ENCODE data around the gene TMEM171. TPM values are rescaled to one million over a fixed set of nuclear protein-coding genes. Genes with fewer than 3 reads are reported as not detected.
A peak's percentile ranks its signal among the peaks of the same experiment; 100 is the strongest.

The TMEM171 gene
- total RNA-seq, 3 donors from 2014 or later: 0.26 TPM; not detected in 2

DNA sequence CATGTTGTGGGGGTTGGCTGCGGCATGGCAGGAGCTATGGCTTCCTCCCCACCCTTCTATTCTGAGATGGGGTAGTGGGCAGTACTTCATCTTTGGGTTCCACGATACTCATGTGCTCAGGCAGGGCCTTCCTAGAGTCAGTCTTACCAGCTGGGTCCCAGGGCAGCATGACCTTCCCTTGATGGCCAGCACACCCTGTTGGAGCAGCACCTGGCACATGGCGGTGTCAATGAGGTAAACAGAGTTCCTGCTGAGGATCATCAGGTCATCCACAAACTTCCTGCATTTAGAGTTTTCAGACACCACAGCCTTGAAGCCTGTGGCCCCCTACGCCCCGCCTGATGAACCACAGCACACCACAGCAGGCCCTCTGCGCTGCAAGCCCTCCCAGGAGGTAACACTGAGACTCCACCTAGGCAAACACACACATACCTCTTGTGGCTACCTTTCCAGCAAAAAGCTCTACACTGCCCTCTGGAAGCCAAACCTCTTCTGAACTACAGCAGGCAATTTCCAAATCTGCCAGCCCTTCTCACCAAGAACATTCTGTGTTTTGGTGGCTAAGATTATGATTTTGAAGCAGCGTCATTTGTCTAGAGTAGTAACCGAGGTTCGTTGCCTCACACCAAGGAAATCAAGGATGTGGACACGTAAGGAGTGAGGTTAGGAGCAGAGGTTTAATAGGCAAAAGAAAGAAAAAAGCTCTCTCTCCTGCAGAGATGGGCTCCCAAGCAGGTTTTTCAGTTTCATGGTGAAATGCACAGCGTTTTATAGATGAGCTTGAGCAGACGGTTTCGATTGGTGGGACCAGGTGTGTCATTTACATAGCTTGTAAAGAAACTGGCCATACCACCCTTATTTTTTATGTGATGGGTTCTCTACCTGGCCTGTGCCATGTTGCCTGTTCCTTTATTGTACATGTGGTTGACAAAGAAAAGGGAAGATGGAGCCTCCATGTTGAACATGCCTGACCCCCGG lies 32.3 kb downstream of the TMEM171 start:
- ATAC-seq (no peak), DNase-seq (no peak)
- no peak overlapping the region for H3K4me3 Mint-ChIP-seq
- H3K36me3 Mint-ChIP-seq (ENCODE audit: insufficient read depth): no peaks in the 10 kb centered on the region
- peaks cover 70% of the 10 kb centered on the region for H3K27me3 Mint-ChIP-seq (ENCODE audit: low read depth)
- no peaks in the 10 kb centered on the region for H3K9me3 Mint-ChIP-seq
- H3K4me1 Mint-ChIP-seq (ENCODE audit: low read depth): no peaks in the 10 kb centered on the region

DNA sequence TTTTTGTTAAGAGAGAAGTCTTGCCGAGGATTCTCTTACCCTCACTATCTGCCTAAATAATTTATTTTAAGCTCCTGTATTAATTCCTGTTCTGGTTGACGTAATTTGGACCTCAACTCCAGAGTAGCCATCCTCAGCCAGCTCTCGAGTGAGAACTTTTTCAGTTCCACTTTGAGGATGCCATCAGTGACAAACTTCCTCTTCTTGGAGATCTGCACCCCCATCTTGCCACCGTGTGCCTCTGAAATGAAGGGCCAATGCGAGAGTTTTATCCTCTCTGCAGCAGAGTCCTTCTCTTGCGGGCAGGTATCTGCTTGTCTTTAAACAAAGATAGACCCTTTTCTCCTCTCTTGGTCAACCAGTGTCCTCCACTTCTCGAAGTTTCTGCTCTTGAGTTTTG lies 33.1 kb downstream of the TMEM171 start:
- no peaks in the 10 kb centered on the region for H3K36me3 Mint-ChIP-seq (ENCODE audit: insufficient read depth)
- ATAC-seq (no peak), DNase-seq (no peak)
- H3K9me3 Mint-ChIP-seq: no peaks in the 10 kb centered on the region
- H3K4me1 Mint-ChIP-seq (ENCODE audit: low read depth): no peaks in the 10 kb centered on the region
- peaks cover 75% of the 10 kb centered on the region for H3K27me3 Mint-ChIP-seq (ENCODE audit: low read depth)
- H3K4me3 Mint-ChIP-seq: no peak overlapping the region

DNA sequence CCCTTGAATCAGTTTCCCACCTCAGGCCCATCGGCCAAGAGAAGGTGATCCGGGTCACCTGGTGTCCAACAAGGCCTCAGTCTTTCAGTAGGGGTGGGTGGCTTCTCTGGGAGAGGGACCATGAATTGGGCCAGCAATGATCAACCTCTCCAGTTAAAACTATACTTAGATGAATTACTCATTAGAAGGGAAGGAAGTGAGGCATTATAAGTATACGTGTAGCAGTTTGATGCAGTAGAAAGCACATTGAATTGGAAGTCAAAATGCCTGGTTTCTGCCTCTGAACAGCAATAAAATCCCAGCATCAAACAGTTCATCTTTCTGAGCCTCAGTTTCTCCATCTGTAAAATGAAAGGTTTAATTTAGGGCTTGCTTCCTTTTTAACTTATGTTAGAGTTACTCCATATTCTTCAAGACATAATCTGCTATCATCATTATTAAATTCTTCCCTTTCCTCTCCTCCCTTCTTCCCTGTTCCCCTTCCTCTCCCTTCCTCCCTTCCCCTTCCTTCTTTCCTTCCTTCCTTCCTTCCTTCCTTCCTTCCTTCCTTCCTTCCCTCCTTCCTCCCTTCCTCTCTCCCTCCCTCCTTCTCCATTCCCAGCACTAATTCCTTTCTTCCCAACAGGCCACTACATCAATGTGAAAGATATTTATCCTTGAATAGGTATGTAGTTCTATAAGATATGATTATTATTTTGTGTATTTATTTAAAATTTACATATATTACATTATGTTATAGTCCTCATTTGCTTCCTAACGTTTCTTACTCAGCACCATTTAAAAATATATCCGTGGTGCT lies 34.0 kb downstream of the TMEM171 start:
- no peaks in the 10 kb centered on the region for H3K9me3 Mint-ChIP-seq
- no peak overlapping the region for H3K4me3 Mint-ChIP-seq
- H3K4me1 Mint-ChIP-seq (ENCODE audit: low read depth): peaks cover 3% of the 10 kb centered on the region
- DNase-seq (no peak), ATAC-seq (no peak)
- H3K36me3 Mint-ChIP-seq (ENCODE audit: insufficient read depth): no peaks in the 10 kb centered on the region
- peaks cover 82% of the 10 kb centered on the region for H3K27me3 Mint-ChIP-seq (ENCODE audit: low read depth)

DNA sequence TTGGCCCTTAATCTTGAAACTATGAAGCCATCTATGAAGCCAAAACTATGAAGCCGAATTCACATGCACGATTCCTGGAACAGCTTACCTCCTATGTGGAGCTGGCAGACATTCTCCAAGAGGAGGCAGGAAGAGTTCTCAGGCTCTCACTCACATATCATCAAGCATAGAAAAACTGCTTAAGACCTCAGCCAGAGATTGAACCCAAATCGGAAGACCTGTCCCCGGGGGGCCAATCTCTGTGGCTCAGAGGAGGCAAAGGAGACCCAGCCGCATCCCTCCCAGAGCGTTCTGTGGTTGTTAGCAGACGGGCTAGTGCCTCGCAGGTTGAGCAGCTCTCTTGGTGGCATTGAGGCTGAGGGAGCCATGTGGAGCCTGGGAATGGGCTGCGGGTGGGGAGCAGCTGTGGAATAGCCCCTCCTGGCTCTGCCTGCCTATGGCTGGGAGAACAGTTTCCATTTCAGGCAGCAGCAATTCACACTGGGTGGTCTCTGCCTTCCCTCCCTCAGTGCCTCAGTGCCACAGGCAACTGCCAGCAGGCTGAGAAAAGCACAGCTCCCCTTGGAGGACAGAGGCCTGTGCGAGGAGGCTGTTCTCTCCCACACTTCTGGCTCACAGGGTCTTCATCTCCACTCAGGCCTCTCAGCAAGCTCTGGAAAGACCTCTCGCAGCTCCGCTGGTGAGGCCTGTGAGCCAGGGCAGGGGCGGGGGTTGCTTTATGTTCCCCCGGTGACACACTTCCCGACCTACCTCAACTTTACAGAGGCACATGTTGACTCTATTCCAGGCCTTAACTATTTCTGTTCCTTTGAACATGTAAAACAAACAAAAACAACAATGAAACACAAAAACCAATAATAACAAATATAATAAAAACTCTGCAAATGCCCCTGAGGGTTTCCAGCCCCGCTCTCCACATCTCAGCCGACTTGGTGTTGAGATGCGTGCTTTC lies 35.2 kb downstream of the TMEM171 start:
- Mint-ChIP-seq H3K9me3 (no peaks in the 10 kb centered on the region), H3K27me3 (ENCODE audit: low read depth) (peaks cover 88% of the 10 kb centered on the region), H3K36me3 (ENCODE audit: insufficient read depth) (no peaks in the 10 kb centered on the region), H3K4me3 (no peak overlapping the region), H3K4me1 (ENCODE audit: low read depth) (peaks cover 14% of the 10 kb centered on the region)
- ATAC-seq: no peak
- no peak for DNase-seq

DNA sequence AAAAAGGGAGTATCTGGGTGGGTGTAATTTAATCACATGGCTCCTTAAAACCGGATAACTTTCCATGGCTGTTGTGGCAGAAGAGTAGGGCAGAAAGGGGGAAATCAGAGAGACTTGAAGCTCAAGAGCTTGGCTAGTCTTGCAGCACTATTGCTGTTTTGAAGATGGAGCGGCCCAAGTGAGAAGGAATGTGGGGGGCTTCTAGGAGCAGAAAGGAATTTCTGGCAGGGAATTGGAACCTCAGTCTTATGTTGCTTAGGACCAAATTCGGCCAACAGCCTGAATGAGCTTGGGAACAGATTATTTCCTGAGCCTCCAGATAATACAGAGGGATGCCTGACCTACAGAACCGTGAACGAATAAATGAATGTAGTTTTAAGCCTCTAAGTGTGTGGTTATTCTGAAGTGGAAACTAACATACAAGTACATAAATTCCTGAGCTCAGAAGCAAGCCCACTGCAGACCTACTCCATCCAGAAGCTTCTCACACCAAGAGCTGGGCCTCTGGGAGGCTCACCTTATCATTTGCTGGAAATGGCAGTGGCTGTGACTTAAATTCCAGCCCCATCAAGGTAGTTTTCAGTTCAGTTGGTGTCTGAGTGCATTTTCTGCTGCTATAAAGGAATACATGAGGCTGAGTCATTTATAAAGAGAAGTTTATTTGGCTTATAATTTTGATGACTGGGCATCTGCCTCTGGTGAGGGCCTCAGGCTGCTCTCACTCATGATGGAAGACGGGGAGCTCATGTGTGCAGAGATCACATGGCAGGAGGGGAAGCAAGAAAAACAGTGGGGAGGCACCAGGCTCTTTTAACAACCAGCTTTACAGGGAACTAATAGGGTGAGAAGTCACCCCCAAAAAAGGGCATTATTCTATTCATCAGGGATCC lies 37.3 kb downstream of the TMEM171 start:
- Mint-ChIP-seq H3K4me3 (no peak overlapping the region), H3K4me1 (ENCODE audit: low read depth) (peaks cover 26% of the 10 kb centered on the region), H3K36me3 (ENCODE audit: insufficient read depth) (no peaks in the 10 kb centered on the region), H3K27me3 (ENCODE audit: low read depth) (peaks cover 87% of the 10 kb centered on the region), H3K9me3 (no peaks in the 10 kb centered on the region)
- ATAC-seq: no peak
- no peak for DNase-seq

GRCh38 chr5:73158313-73158712 lies 37.9 kb downstream of the TMEM171 start:
- ATAC-seq (no peak), DNase-seq (no peak)
- no peaks in the 10 kb centered on the region for H3K36me3 Mint-ChIP-seq (ENCODE audit: insufficient read depth)
- no peaks in the 10 kb centered on the region for H3K9me3 Mint-ChIP-seq
- H3K27me3 Mint-ChIP-seq (ENCODE audit: low read depth): peaks cover 83% of the 10 kb centered on the region
- peaks cover 26% of the 10 kb centered on the region for H3K4me1 Mint-ChIP-seq (ENCODE audit: low read depth)
- H3K4me3 Mint-ChIP-seq: no peak overlapping the region

GRCh38 chr5:73160239-73160671 lies 39.9 kb downstream of the TMEM171 start:
- no peaks in the 10 kb centered on the region for H3K36me3 Mint-ChIP-seq (ENCODE audit: insufficient read depth)
- peaks cover 79% of the 10 kb centered on the region for H3K27me3 Mint-ChIP-seq (ENCODE audit: low read depth)
- H3K4me3 Mint-ChIP-seq: no peak overlapping the region
- DNase-seq: peak; percentile 25
- H3K4me1 Mint-ChIP-seq (ENCODE audit: low read depth): peaks cover 26% of the 10 kb centered on the region
- no peaks in the 10 kb centered on the region for H3K9me3 Mint-ChIP-seq
- peak; percentile 92 to 95 for ATAC-seq

- ATAC-seq (no peak), DNase-seq (no peak)
- Mint-ChIP-seq H3K9me3 (no peaks in the 10 kb centered on the region), H3K36me3 (ENCODE audit: insufficient read depth) (no peaks in the 10 kb centered on the region), H3K4me1 (ENCODE audit: low read depth) (no peaks in the 10 kb centered on the region), H3K4me3 (no peak overlapping the region), H3K27me3 (ENCODE audit: low read depth) (peaks cover 74% of the 10 kb centered on the region)
These were observed 50.1 kb downstream of the TMEM171 start for GRCh38 chr5:73170522-73170921.

GRCh38 chr5:73171495-73171894 lies 51.1 kb downstream of the TMEM171 start:
- no peaks in the 10 kb centered on the region for H3K4me1 Mint-ChIP-seq (ENCODE audit: low read depth)
- no peaks in the 10 kb centered on the region for H3K9me3 Mint-ChIP-seq
- ATAC-seq (no peak), DNase-seq (no peak)
- no peak overlapping the region for H3K4me3 Mint-ChIP-seq
- H3K27me3 Mint-ChIP-seq (ENCODE audit: low read depth): peaks cover 73% of the 10 kb centered on the region
- no peaks in the 10 kb centered on the region for H3K36me3 Mint-ChIP-seq (ENCODE audit: insufficient read depth)

GRCh38 chr5:73172951-73173350 lies 52.6 kb downstream of the TMEM171 start, which contains the start of gene TMEM174:
TSS of gene TMEM174 (plus strand) at chr5:73173193. CDS start at chr5:73173244, 51 bp downstream.
- ATAC-seq: no peak
- H3K36me3 Mint-ChIP-seq (ENCODE audit: insufficient read depth): no peaks in the 10 kb centered on the region
- H3K4me1 Mint-ChIP-seq (ENCODE audit: low read depth): no peaks in the 10 kb centered on the region
- no peaks in the 10 kb centered on the region for H3K9me3 Mint-ChIP-seq
- no peak within 1 kb of the TSS for H3K4me3 Mint-ChIP-seq
- no peak for DNase-seq
- H3K27me3 Mint-ChIP-seq (ENCODE audit: low read depth): peaks cover 75% of the 10 kb centered on the region

DNA sequence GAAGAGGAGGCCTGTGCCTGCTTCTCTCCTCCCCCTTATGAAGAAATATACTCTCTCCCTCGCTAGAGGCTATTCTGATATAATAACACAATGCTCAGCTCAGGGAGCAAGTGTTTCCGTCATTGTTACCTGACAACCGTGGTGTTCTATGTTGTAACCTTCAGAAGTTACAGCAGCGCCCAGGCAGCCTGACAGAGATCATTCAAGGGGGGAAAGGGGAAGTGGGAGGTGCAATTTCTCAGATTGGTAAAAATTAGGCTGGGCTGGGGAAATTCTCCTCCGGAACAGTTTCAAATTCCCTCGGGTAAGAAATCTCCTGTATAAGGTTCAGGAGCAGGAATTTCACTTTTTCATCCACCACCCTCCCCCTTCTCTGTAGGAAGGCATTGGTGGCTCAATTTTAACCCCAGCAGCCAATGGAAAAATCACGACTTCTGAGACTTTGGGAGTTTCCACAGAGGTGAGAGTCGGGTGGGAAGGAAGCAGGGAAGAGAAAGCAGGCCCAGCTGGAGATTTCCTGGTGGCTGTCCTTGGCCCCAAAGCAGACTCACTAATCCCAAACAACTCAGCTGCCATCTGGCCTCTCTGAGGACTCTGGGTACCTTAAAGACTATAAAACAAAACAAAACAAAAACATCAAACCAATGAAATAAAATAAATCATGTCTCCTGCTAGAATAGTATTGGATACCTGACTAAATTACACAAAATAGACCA lies 53.9 kb downstream of the TMEM171 start:
- DNase-seq (no peak), ATAC-seq (no peak)
- H3K27me3 Mint-ChIP-seq (ENCODE audit: low read depth): peaks cover 82% of the 10 kb centered on the region
- H3K9me3 Mint-ChIP-seq: no peaks in the 10 kb centered on the region
- no peaks in the 10 kb centered on the region for H3K36me3 Mint-ChIP-seq (ENCODE audit: insufficient read depth)
- H3K4me1 Mint-ChIP-seq (ENCODE audit: low read depth): no peaks in the 10 kb centered on the region
- no peak overlapping the region for H3K4me3 Mint-ChIP-seq

DNA sequence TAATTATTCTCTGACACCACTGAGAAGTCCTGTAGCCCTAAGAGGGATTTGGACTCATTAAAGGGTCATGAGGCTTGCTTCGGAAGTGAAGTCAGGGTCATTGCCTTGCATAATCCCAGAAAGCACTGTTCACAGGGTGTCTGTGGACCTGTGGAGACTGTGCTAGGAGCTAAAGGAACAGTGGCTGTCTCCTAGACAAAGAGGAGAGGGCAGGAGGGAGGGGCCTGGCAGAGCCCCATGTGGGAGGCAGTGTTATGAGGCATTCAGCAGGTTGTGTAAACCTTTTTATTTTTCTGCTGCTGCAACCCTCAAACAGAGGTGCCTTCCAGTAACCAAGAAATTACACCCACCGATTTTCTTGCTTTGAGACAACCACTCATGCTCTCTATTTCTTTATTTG lies 55.9 kb downstream of the TMEM171 start:
- no peaks in the 10 kb centered on the region for H3K4me1 Mint-ChIP-seq (ENCODE audit: low read depth)
- H3K9me3 Mint-ChIP-seq: no peaks in the 10 kb centered on the region
- H3K4me3 Mint-ChIP-seq: no peak overlapping the region
- ATAC-seq (no peak), DNase-seq (no peak)
- H3K36me3 Mint-ChIP-seq (ENCODE audit: insufficient read depth): no peaks in the 10 kb centered on the region
- H3K27me3 Mint-ChIP-seq (ENCODE audit: low read depth): peaks cover 84% of the 10 kb centered on the region

All from activated T-cell treated with anti-CD3 and anti-CD28 coated beads, Interleukin-2, amount 50 U/mL, for 4 hours (primary cell).